Gastroesophageal sphincter (tissue), 4 donors: ENCODE measurements around the gene DENND4C. TPM values are rescaled to one million over a fixed set of nuclear protein-coding genes. Genes with fewer than 3 reads are reported as not detected.
A peak's percentile ranks its signal among the peaks of the same experiment; 100 is the strongest.
"Not testable (repeated sequence)": the region's sequence is repeated elsewhere in the genome, so short reads cannot be mapped to it uniquely, and the experiment has no call there.

Experiments used
- ATAC-seq: fragments of 150-250 bp; one replicate; pipeline ENCODE4 v1.9.1; 2016; ENCODE audit warnings: mild to moderate bottlenecking, moderate library complexity
- H3K27ac ChIP-seq, 4 donors: fragments of 200-600 bp; sonication (generic) in 3 of 4; 1 replicate in 3 of 4; 2 replicates in 1 of 4; pipeline ENCODE4 v1.5.1; 2016 to 2019
- H3K27me3 ChIP-seq: fragments of 200-600 bp; sonication (generic); one replicate; pipeline ENCODE4 v1.5.1; 2019
- H3K36me3 ChIP-seq, 2 donors: fragments of 200-600 bp; sonication (generic); one replicate each; pipeline ENCODE4 v1.5.1; 2019; ENCODE audit warnings: control low read depth in 1 of 2
- H3K4me1 ChIP-seq, 3 donors: fragments of 200-600 bp; sonication (generic); 1 replicate in 2 of 3; 2 replicates in 1 of 3; pipeline ENCODE4 v1.5.1; 2016 to 2019; ENCODE audit warnings: control low read depth in 2 of 3
- H3K4me3 ChIP-seq, 2 donors: fragments of 200-600 bp; sonication (generic); one replicate each; pipeline ENCODE4 v1.5.1; 2019; ENCODE audit warnings: mild to moderate bottlenecking in 1 of 2, moderate library complexity in 1 of 2
- H3K9me3 ChIP-seq, 3 donors: fragments of 200-600 bp; sonication (generic); one replicate each; pipeline ENCODE4 v1.5.1; 2017 to 2019; ENCODE audit warnings: control low read depth in 2 of 3
- EP300 ChIP-seq: sonication (generic); formaldehyde crosslinking; IDR thresholded peaks from one replicate; pipeline ENCODE4 v1.6.1; 2017; ENCODE audit warnings: antibody characterized with exemption, mild to moderate bottlenecking
- POLR2A ChIP-seq, 2 donors: fragments of 450-650 bp; IDR thresholded peaks; one replicate each; pipeline ENCODE4 v1.6.1; 2017; ENCODE audit warnings: antibody characterized with exemption in 2 of 2, mild to moderate bottlenecking in 2 of 2, moderate library complexity in 1 of 2
- POLR2AphosphoS5 ChIP-seq: sonication (generic); formaldehyde crosslinking; IDR thresholded peaks from one replicate; pipeline ENCODE4 v1.6.1; 2017; ENCODE audit warnings: antibody characterized with exemption
- WGBS, 2 donors: methylation state at CpG; one replicate each; pipeline ENCODE4 v1.1.5; 2018; ENCODE audit warnings: low coverage in 1 of 2; 5-methylcytosine and 5-hydroxymethylcytosine counted together
- total RNA-seq, 4 donors: library from RNA; depleted of rRNA; stranded (reverse); fragments of >200 nt; gene quantifications; one replicate each; pipeline ENCODE4 v1.1.0, GENCODE V29; 2016
- TF ChIP-seq, protein P1 (sequence below), 4 experiments: fragments of 200-600 bp in 2 of 4; fragments of 450-650 bp in 2 of 4; sonication (generic) in 1 of 4; IDR thresholded peaks; one replicate each; pipeline ENCODE4 v1.5.1; 2017 to 2019; ENCODE audit warnings: antibody characterized with exemption in 4 of 4, mild to moderate bottlenecking in 2 of 4, moderate library complexity in 2 of 4

The DENND4C gene
- total RNA-seq, 4 donors from 2014 or later, result 72.9 to 117 (median 81.9) TPM

DNA sequence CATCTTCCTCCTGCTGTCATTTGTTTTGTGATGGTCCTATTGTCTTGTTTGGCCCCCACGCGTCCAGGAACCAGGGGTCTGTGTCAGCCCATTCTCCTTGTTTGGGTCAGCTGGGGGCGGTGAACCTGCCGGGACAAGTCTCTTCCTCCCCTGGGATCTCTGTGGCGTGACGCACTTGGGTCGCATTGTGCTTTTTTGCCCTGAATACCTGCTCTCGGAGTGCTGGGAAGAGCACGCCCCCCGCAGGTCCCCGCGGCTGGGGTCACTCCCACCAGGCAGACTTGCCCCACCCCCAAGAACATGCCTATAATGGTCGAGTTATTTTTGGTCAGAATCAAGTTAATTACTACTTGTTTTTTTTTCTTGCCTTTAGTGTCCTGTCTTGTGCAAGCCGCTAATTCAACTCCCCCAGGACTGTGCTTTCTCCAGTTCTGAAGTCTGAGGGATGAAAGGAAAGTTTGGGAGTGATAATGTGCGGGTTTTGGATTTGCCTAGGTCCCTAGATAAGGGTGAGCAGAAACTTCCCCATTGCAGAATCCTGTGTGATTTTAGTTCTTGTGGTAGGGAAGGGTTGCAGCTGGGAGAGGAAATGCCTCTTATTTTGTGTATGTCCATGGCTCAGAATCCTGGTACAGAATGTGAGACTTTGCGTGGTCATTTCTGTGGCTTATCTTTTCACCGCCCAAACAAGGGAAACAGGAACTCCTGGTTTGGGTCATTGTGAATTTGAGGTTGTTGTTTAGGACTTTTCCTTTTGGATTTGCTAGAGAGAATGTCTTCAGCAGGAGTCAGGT, 179.1 kb downstream of the DENND4C start:
- Histone ChIP-seq H3K27me3 (no peaks in the 10 kb centered on the region), H3K27ac (peak overlapping the region; percentile 29 to 86 (median 84)), H3K9me3 (no peaks in the 10 kb centered on the region), H3K4me1 (peaks cover 0 to 23% (median 7%) of the 10 kb centered on the region in 3 donors), H3K4me3 (peak overlapping the region; percentile 55 to 64), H3K36me3 (no peaks in the 10 kb centered on the region)
- WGBS, 2 donors, result 8 to 29% methylated on average over 4 to 7 of the region's 17 CpGs
- peak; percentile 11 for ATAC-seq
- no peak for TF ChIP-seq EP300
- TF ChIP-seq, protein P1, sequence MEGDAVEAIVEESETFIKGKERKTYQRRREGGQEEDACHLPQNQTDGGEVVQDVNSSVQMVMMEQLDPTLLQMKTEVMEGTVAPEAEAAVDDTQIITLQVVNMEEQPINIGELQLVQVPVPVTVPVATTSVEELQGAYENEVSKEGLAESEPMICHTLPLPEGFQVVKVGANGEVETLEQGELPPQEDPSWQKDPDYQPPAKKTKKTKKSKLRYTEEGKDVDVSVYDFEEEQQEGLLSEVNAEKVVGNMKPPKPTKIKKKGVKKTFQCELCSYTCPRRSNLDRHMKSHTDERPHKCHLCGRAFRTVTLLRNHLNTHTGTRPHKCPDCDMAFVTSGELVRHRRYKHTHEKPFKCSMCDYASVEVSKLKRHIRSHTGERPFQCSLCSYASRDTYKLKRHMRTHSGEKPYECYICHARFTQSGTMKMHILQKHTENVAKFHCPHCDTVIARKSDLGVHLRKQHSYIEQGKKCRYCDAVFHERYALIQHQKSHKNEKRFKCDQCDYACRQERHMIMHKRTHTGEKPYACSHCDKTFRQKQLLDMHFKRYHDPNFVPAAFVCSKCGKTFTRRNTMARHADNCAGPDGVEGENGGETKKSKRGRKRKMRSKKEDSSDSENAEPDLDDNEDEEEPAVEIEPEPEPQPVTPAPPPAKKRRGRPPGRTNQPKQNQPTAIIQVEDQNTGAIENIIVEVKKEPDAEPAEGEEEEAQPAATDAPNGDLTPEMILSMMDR (IDR thresholded peaks at IDR 0.05), result no peak
- TF ChIP-seq POLR2A (IDR thresholded peaks at IDR 0.05), result no peak

DNA sequence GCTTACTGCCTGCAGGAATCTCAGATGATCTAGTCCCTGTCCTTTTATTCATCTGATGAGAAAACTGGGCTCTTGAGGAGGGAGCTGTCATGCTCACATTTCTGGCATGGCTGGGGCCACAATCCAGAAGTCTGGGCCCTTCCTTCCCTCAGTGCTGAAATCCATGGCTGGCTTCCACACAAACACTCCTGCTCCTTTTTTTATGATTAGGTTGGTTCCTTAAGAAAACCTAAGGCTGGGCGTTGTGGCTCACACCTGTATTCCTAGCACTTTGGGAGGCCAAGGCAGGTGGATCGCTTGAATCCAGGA, 179.7 kb downstream of the DENND4C start:
- Histone ChIP-seq H3K9me3 (no peaks in the 10 kb centered on the region), H3K27ac (no peak overlapping the region), H3K4me1 (peaks cover 0 to 23% (median 7%) of the 10 kb centered on the region in 3 donors), H3K36me3 (no peaks in the 10 kb centered on the region), H3K4me3 (peak overlapping the region in 1 of 2 donors; percentile 64), H3K27me3 (no peaks in the 10 kb centered on the region)
- no peak for TF ChIP-seq POLR2AphosphoS5
- TF ChIP-seq, protein P1 (IDR thresholded peaks at IDR 0.05), result no peak
- TF ChIP-seq EP300, result no peak
- TF ChIP-seq POLR2A (IDR thresholded peaks at IDR 0.05), result no peak
- no peak for ATAC-seq
- 100% methylated on average over 1 of the region's 2 CpGs for WGBS, 2 donors

DNA sequence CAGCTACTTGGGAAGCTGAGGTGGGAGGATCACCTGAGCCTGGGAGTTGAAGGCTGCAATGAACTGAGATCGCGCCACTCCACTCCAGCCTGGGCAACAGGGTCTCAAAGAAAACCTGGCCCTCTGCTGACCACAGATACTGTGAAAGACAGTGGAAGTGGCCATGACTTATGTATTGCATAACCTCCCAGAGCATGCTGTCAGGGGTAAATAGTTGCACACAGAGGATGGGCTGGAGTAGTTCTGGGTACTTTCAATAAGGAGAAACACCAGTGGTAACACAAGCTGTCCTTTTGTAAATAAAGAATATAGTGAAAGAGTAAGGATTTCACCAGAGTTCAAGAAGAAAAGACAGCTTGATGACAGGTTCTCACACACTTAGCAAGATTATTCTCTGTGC, 180.1 kb downstream of the DENND4C start:
- H3K4me3 ChIP-seq, result no peak overlapping the region
- ATAC-seq, result no peak
- TF ChIP-seq EP300, result no peak
- no peak overlapping the region for H3K27ac ChIP-seq
- H3K9me3 ChIP-seq, result no peaks in the 10 kb centered on the region
- H3K27me3 ChIP-seq, result no peaks in the 10 kb centered on the region
- H3K36me3 ChIP-seq, result no peaks in the 10 kb centered on the region
- no CpG with 5 or more reads among the region's 2 CpGs for WGBS, 2 donors
- peaks cover 0 to 23% (median 7%) of the 10 kb centered on the region in 3 donors for H3K4me1 ChIP-seq

DNA sequence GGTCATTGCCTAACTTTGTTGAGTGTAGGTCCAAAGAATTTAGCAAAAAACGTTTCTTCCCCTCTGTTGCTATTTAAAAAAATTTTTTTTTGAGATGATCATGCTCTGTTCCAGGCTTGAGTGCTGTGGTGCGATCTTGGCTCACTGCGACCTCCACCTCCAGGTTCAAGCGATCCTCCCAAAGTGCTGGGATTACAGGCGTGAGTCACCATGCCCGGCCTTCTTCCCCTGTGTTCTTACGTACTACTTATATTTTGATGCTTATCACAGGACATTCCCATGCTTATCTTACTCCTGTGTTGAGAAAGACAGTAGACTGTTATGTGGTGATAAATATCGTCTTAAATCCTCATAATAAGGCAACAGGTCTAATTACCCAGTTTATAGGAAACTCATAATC, 180.8 kb downstream of the DENND4C start:
- no peak for TF ChIP-seq POLR2A (IDR thresholded peaks at IDR 0.05)
- no peak for TF ChIP-seq POLR2AphosphoS5
- H3K9me3 ChIP-seq, result no peaks in the 10 kb centered on the region
- H3K27me3 ChIP-seq, result no peaks in the 10 kb centered on the region
- H3K36me3 ChIP-seq, result no peaks in the 10 kb centered on the region
- no peak overlapping the region for H3K4me3 ChIP-seq
- peaks cover 0 to 23% (median 7%) of the 10 kb centered on the region in 3 donors for H3K4me1 ChIP-seq
- ATAC-seq, result no peak
- WGBS, 2 donors, result 88 to 92% methylated on average over 5 to 8 of the region's 8 CpGs
- no peak overlapping the region for H3K27ac ChIP-seq

DNA sequence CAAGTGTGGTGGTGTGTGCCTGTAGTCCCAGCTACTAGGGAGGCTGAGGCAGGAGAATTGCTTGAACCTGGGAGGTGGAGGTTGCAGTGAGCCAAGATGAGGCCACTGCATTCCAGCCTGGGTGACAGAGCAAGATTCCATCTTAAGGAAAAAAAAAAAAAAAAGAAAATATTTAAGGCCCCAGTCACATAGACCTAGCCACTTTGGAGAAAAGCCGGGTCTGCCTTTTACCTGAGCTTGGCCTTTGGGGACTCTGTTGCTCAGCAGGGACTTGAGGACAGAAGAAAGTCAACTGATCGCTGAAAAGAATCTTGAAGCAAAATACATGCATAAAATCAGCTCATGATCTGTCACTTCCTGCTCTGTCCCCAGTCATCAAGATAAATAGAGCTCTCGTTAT, 183.0 kb downstream of the DENND4C start:
- not testable (repeated sequence) for H3K9me3 ChIP-seq, H3K27ac ChIP-seq, ATAC-seq, H3K27me3 ChIP-seq, H3K36me3 ChIP-seq, H3K4me3 ChIP-seq
- peaks cover 0 to 14% (median 7%) of the 10 kb centered on the region in 3 donors for H3K4me1 ChIP-seq
- 82% methylated on average over 3 of the region's 3 CpGs; no CpG with 5 or more reads in 1 of the 2 donors for WGBS, 2 donors

DNA sequence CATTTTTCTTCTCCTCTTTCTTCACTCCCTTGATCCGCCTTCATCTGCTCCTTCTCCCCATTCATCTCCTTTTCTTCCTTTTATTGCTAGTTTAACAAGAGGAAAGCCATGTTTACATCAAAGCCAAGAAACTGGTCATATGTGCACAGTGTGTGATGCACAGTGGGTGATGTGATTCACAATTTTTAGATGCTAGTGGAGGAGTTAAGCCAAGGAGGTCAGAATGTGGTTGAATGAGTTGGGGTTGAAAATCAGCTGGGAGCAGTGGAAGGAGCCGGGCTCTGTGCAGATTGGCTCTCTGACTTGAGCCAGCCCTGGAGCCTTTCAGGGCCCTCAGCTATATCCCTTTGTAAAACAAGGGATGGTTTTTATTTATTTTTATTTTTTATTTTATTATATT, 185.7 kb downstream of the DENND4C start:
- ATAC-seq, result no peak
- Histone ChIP-seq H3K9me3 (no peaks in the 10 kb centered on the region), H3K4me3 (no peak overlapping the region), H3K27ac (no peak overlapping the region), H3K36me3 (no peaks in the 10 kb centered on the region), H3K4me1 (no peaks in the 10 kb centered on the region), H3K27me3 (no peaks in the 10 kb centered on the region)
- TF ChIP-seq EP300 (no peak), POLR2AphosphoS5 (no peak), POLR2A (IDR thresholded peaks at IDR 0.05) (no peak)
- TF ChIP-seq, protein P1 (IDR thresholded peaks at IDR 0.05), result no peak
- WGBS, 2 donors, result 94 to 100% methylated on average over 2 of the region's 2 CpGs
